ENCODE measurements around the gene TRIM45.
"Not testable (repeated sequence)": the region's sequence is repeated elsewhere in the genome, so short reads cannot be mapped to it uniquely, and the experiment has no call there.

The TRIM45 gene

GRCh38 chr1:117120774-117121588, 568 bp downstream of the TRIM45 start:
- FAIRE-seq, result no peak
- no peak for TF ChIP-seq PAX5 (IDR thresholded peaks at IDR 0.05; ENCODE audit: insufficient read depth, low read length, severe bottlenecking)
- TF ChIP-seq SPI1 (IDR thresholded peaks at IDR 0.05; ENCODE audit: low read depth, low read length), result no peak
- TF ChIP-seq POLR2A (IDR thresholded peaks at IDR 0.05; ENCODE audit: low read depth, low read length), result no peak
- no peak for DNase-seq (ENCODE audit: insufficient read length, low spot score)

- not testable (repeated sequence) for DNase-seq (ENCODE audit: insufficient read length, low spot score); FAIRE-seq
Observed at GRCh38 chr1:117119144-117119543, 2.4 kb downstream of the TRIM45 start.

GRCh38 chr1:117118137-117118536, 3.4 kb downstream of the TRIM45 start:
- DNase-seq (ENCODE audit: insufficient read length, low spot score), result no peak
- FAIRE-seq, result no peak
- TF ChIP-seq POU2F2 (IDR thresholded peaks at IDR 0.05; ENCODE audit: low read depth, low read length) (no peak), POLR2AphosphoS5 (IDR thresholded peaks at IDR 0.05; ENCODE audit: low read depth, low read length) (no peak), SPI1 (IDR thresholded peaks at IDR 0.05; ENCODE audit: low read depth, low read length) (no peak), POLR2A (IDR thresholded peaks at IDR 0.05; ENCODE audit: low read depth, low read length) (no peak), PAX5 (IDR thresholded peaks at IDR 0.05; ENCODE audit: insufficient read depth, low read length, severe bottlenecking) (no peak), TAF1 (IDR thresholded peaks at IDR 0.05; ENCODE audit: low read depth, low read length) (no peak)

- DNase-seq (ENCODE audit: insufficient read length, low spot score) (no peak), FAIRE-seq (no peak)
- TF ChIP-seq POLR2AphosphoS5 (IDR thresholded peaks at IDR 0.05; ENCODE audit: low read depth, low read length) (no peak), PAX5 (IDR thresholded peaks at IDR 0.05; ENCODE audit: insufficient read depth, low read length, severe bottlenecking) (no peak), POLR2A (IDR thresholded peaks at IDR 0.05; ENCODE audit: low read depth, low read length) (no peak), POU2F2 (IDR thresholded peaks at IDR 0.05; ENCODE audit: low read depth, low read length) (no peak), TAF1 (IDR thresholded peaks at IDR 0.05; ENCODE audit: low read depth, low read length) (no peak), SPI1 (IDR thresholded peaks at IDR 0.05; ENCODE audit: low read depth, low read length) (no peak)
Observed at GRCh38 chr1:117117697-117118096, 3.9 kb downstream of the TRIM45 start.

GRCh38 chr1:117116784-117117130, 4.8 kb downstream of the TRIM45 start:
- DNase-seq (ENCODE audit: insufficient read length, low spot score), result no peak
- FAIRE-seq, result no peak
- TF ChIP-seq PAX5 (IDR thresholded peaks at IDR 0.05; ENCODE audit: insufficient read depth, low read length, severe bottlenecking) (no peak), POLR2A (IDR thresholded peaks at IDR 0.05; ENCODE audit: low read depth, low read length) (no peak), SPI1 (IDR thresholded peaks at IDR 0.05; ENCODE audit: low read depth, low read length) (no peak), POLR2AphosphoS5 (IDR thresholded peaks at IDR 0.05; ENCODE audit: low read depth, low read length) (no peak), TAF1 (IDR thresholded peaks at IDR 0.05; ENCODE audit: low read depth, low read length) (no peak), POU2F2 (IDR thresholded peaks at IDR 0.05; ENCODE audit: low read depth, low read length) (no peak)

GRCh38 chr1:117116090-117116783, 5.3 kb downstream of the TRIM45 start:
- TF ChIP-seq PAX5 (IDR thresholded peaks at IDR 0.05; ENCODE audit: insufficient read depth, low read length, severe bottlenecking) (no peak), POU2F2 (IDR thresholded peaks at IDR 0.05; ENCODE audit: low read depth, low read length) (no peak), POLR2AphosphoS5 (IDR thresholded peaks at IDR 0.05; ENCODE audit: low read depth, low read length) (no peak), POLR2A (IDR thresholded peaks at IDR 0.05; ENCODE audit: low read depth, low read length) (no peak), SPI1 (IDR thresholded peaks at IDR 0.05; ENCODE audit: low read depth, low read length) (no peak), TAF1 (IDR thresholded peaks at IDR 0.05; ENCODE audit: low read depth, low read length) (no peak)
- FAIRE-seq, result no peak
- no peak for DNase-seq (ENCODE audit: insufficient read length, low spot score)

- FAIRE-seq (no peak), DNase-seq (ENCODE audit: insufficient read length, low spot score) (no peak)
- TF ChIP-seq POU2F2 (IDR thresholded peaks at IDR 0.05; ENCODE audit: low read depth, low read length), result no peak
- TF ChIP-seq SPI1 (IDR thresholded peaks at IDR 0.05; ENCODE audit: low read depth, low read length), result no peak
- TF ChIP-seq POLR2A (IDR thresholded peaks at IDR 0.05; ENCODE audit: low read depth, low read length), result no peak
- TF ChIP-seq TAF1 (IDR thresholded peaks at IDR 0.05; ENCODE audit: low read depth, low read length), result no peak
- TF ChIP-seq PAX5 (IDR thresholded peaks at IDR 0.05; ENCODE audit: insufficient read depth, low read length, severe bottlenecking), result no peak
- no peak for TF ChIP-seq POLR2AphosphoS5 (IDR thresholded peaks at IDR 0.05; ENCODE audit: low read depth, low read length)
Observed at GRCh38 chr1:117114877-117115276, 6.7 kb downstream of the TRIM45 start.

GRCh38 chr1:117113199-117113598, 8.3 kb downstream of the TRIM45 start:
- FAIRE-seq, result no peak
- no peak for DNase-seq (ENCODE audit: insufficient read length, low spot score)
- no peak for TF ChIP-seq PAX5 (IDR thresholded peaks at IDR 0.05; ENCODE audit: insufficient read depth, low read length, severe bottlenecking)
- no peak for TF ChIP-seq POLR2AphosphoS5 (IDR thresholded peaks at IDR 0.05; ENCODE audit: low read depth, low read length)
- no peak for TF ChIP-seq POLR2A (IDR thresholded peaks at IDR 0.05; ENCODE audit: low read depth, low read length)
- no peak for TF ChIP-seq POU2F2 (IDR thresholded peaks at IDR 0.05; ENCODE audit: low read depth, low read length)
- TF ChIP-seq SPI1 (IDR thresholded peaks at IDR 0.05; ENCODE audit: low read depth, low read length), result no peak
- TF ChIP-seq TAF1 (IDR thresholded peaks at IDR 0.05; ENCODE audit: low read depth, low read length), result no peak

GRCh38 chr1:117112047-117112717, 9.4 kb downstream of the TRIM45 start:
- TF ChIP-seq POLR2AphosphoS5 (IDR thresholded peaks at IDR 0.05; ENCODE audit: low read depth, low read length) (no peak), TAF1 (IDR thresholded peaks at IDR 0.05; ENCODE audit: low read depth, low read length) (no peak), PAX5 (IDR thresholded peaks at IDR 0.05; ENCODE audit: insufficient read depth, low read length, severe bottlenecking) (no peak), POLR2A (IDR thresholded peaks at IDR 0.05; ENCODE audit: low read depth, low read length) (no peak), POU2F2 (IDR thresholded peaks at IDR 0.05; ENCODE audit: low read depth, low read length) (no peak), SPI1 (IDR thresholded peaks at IDR 0.05; ENCODE audit: low read depth, low read length) (no peak)
- DNase-seq (ENCODE audit: insufficient read length, low spot score) (no peak), FAIRE-seq (no peak)

Data from GM12891 (cell line).